HG02885 (cell line): ENCODE results near the gene IFITM1.

Source experiments
- ATAC-seq: cut with Tn5 transposase; IDR thresholded peaks from one replicate; pipeline ENCODE4 v1.9.1; 2021; ENCODE audit warnings: mild to moderate bottlenecking; ENCODE audit not compliant: unreplicated experiment, poor library complexity

Gene IFITM1

DNA sequence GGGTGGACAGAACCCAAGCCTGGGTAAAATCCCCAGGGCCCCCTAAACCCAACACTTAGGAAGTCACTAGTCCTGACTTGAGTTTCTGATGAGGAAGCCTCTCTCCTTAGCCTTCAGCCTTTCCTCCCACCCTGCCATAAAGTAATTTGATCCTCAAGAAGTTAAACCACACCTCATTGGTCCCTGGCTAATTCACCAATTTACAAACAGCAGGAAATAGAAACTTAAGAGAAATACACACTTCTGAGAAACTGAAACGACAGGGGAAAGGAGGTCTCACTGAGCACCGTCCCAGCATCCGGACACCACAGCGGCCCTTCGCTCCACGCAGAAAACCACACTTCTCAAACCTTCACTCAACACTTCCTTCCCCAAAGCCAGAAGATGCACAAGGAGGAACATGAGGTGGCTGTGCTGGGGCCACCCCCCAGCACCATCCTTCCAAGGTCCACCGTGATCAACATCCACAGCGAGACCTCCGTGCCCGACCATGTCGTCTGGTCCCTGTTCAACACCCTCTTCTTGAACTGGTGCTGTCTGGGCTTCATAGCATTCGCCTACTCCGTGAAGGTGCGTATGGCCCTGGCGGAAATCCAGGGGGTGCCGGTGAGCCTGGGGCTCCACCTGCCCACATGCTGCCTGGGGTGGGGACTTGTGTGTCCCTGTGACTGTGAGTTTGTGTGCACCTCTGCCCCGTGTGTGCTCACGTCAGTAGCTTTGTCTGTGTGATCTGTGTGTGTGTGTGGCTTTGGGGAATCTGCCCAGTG is at the start of gene IFITM1:
TSS of gene IFITM1 (plus strand) at position 254 of the 767 bp plus-strand sequence. CDS start at position 385, 131 bp downstream.
- peak; percentile 34 for ATAC-seq

DNA sequence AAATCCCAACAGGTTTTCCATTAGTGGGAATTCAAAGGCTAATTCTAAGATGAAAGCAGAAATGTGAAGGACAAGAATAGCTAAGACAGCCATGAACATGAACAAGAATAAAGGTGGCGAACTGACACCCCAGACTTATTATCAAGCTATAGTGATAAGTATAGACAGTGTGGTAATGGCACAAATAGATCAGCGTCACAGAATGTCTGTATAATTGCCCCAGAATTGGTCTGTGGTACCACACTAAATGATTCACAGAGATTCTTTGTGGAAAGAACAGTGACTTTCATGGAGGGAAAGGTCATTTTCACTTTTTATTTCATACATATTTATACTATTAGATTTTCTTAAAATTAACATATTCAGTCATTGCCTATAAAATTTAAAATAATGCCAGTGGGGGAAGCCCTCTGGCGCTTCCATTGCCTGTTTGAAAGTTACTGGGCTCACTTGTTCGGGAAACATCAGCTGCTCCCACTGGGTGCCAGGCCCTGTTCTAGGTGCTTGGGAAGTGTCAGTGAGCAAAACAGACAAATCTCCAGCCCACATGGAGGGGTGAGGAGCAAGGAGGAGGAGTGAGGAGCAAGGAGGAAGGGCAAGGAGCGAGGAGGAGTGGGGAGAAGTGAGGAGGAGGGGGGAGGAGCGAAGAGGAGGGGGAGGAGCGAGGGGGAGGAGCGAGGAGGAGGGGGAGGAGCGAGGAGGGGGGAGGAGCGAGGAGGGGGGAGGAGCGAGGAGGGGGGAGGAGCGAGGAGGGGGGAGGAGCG is 47.0 kb upstream of the IFITM1 start:
- no peak for ATAC-seq

DNA sequence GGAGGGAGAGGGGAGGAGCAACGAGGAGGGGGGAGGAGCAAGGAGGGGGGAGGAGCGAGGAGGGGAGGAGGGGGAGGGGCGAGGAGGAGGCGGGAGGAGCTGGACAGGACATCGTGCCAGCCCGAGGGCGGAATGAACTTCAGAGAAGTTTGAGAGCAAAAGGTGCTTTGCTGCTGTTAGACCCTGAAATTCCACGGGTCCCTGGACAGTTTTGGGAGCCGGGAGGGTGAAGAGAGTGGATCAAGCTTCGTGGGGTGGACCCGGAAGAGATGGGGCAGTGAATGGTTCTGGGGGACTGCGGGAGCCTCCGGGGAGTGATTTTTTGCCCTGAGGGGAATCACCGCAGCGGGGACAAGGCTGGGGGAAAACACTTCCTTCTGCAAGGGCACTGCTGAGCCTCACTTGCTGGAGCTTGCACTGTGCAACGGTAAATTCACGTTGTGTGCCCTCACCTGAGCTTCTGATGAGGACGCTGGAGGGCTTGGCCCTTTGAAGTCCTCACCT is 46.3 kb upstream of the IFITM1 start:
- no peak for ATAC-seq

DNA sequence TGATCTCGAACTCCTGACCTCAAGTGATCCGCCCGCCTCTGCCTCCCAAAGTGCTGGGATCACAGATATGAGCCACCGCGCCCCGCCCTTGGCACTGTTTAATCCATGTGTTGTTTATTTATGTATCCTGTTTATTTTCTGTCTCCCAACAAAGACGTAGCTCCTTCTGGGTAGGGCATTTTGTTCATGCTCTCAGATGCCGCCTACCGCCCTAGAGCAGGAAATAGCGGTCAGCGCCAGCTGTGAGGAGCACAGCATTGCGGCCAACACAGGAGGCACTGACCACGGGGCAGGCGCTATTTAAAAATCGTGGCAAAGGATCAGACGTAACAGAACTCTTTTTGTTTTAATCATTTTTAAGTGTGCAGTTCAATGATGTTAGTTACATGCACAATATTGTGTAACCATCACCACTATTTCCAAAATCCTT is 45.1 kb upstream of the IFITM1 start:
- ATAC-seq = peak; percentile 54

DNA sequence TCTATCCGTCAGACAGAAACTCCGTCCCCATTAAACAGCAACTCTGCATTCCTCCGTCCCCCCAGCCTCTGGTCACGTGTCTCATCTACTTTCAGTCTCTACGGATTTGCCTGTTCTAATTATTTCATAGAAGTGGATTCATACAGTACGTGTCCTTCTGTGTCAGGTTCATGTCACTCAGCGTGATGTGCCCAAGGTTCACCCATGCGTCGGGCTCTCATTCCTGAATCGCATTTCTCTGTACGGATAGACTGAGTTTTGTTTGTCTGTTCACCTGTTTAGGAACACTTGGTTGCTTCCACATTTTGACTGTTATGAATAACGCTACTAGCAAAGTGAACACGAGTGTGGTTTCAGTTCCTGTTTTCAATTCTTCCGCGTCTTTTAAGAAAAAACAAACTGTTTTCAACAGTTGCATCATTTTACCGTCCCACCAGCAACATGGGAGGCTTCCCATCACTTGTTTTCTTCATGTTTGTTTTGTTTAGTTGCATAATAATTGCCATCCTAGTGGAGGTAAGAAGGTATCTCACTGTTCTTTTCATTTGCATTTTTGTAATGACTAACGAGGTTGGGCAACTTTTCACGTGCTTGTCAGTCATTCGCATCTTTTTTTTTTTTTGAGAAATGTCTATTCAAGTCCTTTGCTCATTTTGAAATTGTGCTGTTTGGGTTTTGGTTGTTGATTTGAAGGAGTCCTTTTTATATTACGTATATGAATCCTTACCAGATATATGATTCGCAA is 44.5 kb upstream of the IFITM1 start:
- ATAC-seq = peak; percentile 69

DNA sequence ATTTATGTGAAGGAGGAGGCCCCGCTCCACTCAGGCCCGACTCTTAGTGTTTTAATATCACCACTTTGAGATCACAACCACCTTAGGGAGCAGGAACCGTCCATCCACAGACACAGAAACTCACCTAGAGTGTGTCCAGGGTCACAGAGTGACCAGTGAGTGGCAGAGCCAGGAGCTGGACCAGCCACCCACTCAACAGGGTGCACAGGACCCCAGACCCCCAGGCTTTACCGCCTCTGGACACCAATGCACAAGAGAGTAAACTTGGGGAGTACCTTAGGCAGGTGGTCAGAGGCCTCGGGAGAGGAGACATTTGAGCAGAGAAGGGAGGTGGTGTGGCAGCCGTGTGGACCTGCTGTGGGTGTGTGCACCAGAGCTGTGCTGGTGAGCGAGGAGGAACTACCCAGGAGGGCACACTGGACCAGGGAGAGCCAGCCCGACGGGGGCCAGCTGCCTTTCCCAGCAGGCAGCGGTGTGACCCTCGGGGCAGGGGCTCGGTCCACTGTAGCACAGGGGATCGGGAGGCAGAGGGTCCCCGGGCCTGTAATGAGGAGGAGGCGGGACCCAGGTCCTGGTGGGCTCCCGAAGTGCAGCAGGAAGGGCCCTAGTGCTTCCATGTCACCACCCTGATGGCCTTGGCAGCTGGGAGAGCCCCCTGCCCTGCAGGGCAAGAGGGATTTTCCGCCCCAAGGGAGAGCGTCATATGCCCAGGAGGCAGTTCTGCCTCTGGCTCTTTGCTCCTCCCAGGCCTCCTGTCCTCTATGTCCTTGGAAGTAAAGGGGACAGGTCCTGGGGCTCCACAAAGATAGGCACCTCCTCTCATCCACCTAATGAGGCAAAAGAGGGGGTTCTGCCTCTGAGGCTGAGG is 43.2 kb upstream of the IFITM1 start:
- ATAC-seq = no peak

DNA sequence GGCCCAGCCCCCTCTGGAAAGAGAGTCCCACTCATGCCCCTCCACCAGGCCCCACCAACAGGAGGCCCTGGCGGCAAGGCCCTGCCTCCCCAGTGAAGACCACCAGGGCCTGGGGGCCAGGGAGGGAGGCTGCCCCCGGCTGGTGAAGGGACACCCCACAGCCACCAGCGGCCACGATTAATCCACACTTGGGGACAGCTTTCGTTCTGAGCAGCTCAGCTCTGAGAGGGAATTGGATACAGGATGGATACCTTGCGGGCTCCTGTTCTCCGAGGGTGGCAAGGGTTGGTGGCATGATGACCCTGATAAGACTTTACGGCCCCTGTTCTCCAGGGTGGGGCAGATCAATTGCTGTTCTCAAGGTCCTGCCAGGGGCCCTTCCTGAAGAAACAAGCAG is 42.5 kb upstream of the IFITM1 start:
- no peak for ATAC-seq

DNA sequence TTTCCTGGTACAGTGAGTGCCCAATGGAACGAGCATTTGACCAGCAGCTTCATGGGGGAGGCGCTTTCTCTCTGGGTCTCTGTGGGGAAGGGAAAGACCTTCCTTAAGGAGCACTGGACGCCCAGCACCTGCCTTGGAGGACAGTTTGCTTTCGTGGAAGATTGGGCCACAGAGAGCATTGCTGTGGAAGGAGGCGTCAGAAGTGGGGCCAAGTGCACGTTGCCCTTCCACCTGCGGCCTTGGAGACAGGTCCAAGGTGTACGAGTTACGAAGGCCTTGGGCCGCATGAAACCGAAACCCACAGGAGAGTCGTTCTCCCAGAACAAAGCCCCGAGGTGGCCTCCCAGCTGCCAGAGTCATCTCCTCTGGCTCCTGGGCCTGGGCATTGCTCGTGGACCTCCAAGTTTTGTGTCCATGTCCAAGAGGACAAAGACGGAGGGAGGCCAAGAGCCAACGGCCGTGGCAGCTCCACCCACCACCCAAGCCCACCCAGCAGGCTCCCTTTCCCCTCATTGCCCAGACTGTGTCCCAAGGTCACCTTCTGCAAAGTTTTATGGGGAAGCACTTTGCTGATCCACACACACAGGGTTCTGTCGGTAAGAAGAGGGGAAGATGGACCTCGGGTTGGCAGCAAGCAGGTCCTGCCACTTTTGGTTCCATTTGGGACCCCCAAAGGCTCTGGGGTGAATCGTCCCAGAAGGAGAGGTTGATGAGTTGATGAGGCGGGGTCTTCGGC is 41.5 kb upstream of the IFITM1 start:
- ATAC-seq = no peak

DNA sequence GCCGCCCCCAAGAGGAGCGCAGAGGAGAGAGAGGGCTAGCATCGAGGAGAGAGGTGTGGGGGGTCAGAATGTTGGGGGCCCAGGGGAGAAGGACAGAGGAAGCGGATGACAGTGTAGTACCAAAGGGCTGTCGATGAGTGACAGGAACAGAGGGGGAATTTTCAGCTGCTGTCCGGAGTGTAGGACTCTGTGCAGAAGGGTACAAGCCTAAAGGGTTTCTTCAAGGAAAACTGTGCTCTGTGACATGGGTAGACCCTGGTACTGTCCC is 41.0 kb upstream of the IFITM1 start:
- ATAC-seq = no peak

DNA sequence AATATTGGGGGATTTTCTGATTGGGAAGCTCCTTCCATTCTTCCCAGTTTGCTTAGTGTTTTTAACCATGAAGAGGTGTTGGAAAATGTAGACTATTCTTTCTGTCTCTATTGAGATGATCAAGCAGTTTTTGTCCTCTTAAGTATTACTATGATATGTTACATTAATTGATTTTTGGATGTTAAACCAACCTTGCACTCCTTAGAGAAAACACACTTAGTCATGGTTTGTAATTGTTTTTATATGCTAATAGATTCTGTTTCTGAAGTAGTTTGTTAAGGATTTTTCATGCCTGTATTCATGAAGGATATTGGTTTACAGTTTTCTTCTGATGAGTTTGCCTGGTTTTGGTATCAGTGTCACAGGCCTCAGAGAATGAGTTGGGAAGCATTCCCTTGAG is 37.6 kb upstream of the IFITM1 start:
- ATAC-seq = no peak

DNA sequence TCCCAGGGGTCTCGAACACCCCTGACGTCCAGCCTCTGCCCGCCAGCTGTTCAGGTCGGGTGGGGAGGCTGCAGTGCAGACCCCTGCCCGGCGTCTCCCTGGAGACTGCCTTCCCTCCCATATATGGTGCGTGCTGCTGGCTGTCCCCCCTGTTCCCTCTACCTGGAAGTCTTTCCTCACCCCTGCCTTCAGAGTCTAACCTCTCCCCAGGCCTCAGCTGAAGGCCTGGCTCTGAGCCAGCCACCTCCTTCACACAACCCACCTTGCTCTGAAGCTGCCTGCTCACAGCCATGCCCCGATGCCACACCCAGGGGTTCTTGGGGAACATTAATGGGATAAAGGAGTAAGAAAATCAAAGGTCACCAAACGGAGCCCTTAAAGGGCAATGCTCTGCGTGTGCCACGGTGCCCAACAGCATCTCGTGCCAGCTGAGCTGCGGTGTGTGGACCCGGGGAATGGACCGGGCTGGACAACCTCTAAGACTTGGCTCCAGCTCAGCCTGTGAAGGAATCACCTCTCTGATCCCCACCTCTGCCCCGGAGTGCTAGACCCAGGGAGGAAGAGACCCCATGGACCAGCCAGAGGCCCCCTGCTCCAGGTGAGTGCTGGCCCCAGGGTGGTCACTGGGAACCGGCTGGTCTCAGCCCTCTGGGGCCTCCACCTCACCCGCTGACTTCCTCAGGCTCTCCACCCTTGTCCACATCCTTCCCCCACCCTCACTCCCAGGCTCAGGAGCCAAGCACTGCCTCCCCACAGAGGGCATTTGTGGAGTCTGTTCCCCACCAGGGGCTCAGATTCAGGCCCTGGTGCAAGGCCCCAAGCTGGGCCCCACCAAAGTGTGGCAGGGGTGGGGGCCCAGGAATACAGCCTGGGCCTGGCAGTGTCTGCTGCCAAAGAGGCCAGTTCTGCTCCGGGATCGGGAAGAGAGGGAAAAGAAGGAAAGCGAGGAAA is 35.6 kb upstream of the IFITM1 start, which contains the start of gene NLRP6:
TSS of gene NLRP6 (plus strand) at position 407 of the 951 bp plus-strand sequence. CDS start at position 570, 163 bp downstream.
- no peak for ATAC-seq

DNA sequence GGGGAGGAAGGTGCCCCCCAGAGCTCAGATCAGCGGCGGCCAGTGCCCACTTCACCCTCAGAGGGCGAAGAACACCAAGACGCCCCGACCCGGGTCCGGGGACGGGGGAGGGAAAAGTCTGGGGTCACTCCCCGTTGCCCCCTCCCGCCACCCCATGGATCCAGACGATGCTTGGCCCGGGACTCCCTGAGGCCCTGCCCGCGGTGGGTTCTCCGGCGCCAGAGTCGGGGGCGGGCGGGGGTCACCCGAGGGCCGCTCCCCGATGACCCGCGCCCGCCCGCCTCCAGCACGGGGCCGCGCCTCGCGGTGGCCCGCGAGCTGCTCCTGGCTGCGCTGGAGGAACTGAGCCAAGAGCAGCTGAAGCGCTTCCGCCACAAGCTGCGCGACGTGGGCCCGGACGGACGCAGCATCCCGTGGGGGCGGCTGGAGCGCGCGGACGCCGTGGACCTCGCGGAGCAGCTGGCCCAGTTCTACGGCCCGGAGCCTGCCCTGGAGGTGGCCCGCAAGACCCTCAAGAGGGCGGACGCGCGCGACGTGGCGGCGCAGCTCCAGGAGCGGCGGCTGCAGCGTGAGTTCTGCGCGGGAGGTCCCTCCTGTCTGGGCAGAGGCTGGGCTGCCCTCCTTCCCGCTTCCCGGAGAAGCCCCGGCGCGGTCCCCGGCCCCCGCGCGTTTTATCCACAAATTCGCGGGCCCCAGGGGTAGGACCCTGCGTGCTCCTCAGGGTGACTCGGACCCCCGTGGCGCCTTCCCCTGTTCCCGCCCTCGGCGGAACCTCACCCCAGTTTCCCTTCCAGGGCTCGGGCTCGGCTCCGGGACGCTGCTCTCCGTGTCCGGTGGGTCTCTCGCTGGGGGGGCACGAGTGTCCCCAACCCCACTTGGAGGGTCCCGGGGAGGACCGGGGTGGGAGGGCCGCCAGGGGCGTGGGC is 34.5 kb upstream of the IFITM1 start:
- ATAC-seq = no peak

DNA sequence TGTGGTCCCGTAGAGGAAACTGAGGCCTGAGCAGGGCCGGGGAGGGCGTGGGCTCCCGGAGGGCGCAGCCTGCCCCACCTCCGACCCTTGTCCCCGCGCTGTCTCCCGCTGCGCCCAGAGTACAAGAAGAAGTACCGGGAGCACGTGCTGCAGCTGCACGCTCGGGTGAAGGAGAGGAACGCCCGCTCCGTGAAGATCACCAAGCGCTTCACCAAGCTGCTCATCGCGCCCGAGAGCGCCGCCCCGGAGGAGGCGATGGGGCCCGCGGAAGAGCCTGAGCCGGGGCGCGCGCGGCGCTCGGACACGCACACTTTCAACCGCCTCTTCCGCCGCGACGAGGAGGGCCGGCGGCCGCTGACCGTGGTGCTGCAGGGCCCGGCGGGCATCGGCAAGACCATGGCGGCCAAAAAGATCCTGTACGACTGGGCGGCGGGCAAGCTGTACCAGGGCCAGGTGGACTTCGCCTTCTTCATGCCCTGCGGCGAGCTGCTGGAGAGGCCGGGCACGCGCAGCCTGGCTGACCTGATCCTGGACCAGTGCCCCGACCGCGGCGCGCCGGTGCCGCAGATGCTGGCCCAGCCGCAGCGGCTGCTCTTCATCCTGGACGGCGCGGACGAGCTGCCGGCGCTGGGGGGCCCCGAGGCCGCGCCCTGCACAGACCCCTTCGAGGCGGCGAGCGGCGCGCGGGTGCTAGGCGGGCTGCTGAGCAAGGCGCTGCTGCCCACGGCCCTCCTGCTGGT is 33.7 kb upstream of the IFITM1 start:
- no peak for ATAC-seq

DNA sequence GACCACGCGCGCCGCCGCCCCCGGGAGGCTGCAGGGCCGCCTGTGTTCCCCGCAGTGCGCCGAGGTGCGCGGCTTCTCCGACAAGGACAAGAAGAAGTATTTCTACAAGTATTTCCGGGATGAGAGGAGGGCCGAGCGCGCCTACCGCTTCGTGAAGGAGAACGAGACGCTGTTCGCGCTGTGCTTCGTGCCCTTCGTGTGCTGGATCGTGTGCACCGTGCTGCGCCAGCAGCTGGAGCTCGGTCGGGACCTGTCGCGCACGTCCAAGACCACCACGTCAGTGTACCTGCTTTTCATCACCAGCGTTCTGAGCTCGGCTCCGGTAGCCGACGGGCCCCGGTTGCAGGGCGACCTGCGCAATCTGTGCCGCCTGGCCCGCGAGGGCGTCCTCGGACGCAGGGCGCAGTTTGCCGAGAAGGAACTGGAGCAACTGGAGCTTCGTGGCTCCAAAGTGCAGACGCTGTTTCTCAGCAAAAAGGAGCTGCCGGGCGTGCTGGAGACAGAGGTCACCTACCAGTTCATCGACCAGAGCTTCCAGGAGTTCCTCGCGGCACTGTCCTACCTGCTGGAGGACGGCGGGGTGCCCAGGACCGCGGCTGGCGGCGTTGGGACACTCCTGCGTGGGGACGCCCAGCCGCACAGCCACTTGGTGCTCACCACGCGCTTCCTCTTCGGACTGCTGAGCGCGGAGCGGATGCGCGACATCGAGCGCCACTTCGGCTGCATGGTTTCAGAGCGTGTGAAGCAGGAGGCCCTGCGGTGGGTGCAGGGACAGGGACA is 32.9 kb upstream of the IFITM1 start:
- ATAC-seq = no peak

DNA sequence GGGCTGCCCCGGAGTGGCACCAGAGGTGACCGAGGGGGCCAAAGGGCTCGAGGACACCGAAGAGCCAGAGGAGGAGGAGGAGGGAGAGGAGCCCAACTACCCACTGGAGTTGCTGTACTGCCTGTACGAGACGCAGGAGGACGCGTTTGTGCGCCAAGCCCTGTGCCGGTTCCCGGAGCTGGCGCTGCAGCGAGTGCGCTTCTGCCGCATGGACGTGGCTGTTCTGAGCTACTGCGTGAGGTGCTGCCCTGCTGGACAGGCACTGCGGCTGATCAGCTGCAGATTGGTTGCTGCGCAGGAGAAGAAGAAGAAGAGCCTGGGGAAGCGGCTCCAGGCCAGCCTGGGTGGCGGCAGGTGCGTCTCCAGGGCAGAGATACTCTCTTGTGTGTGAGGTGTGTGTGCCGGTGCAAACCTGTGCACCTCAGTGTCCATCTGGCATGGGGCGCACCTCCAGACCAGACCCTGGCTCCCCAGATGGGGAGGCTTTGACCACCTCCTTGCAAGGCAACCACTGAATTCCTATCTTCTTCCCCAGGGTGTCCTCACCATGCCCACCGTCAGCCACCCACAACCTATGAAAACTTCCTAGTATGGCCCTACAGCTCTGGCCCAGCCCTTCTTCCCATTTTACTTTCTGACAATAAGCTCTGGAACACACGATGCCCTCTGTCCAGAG is 32.2 kb upstream of the IFITM1 start:
- ATAC-seq = no peak
